Cardiac ventricle fibroblast (primary cell): ENCODE measurements around the gene RBL2. TPM values are rescaled to one million over a fixed set of nuclear protein-coding genes. Genes with fewer than 3 reads are reported as not detected.

Source experiments
- total RNA-seq: library from RNA; depleted of rRNA; stranded (reverse); fragments of >200 nt; gene quantifications from 2 replicates; pipeline ENCODE4 v1.2.3, GENCODE V29; 2015

Gene RBL2, protein sequence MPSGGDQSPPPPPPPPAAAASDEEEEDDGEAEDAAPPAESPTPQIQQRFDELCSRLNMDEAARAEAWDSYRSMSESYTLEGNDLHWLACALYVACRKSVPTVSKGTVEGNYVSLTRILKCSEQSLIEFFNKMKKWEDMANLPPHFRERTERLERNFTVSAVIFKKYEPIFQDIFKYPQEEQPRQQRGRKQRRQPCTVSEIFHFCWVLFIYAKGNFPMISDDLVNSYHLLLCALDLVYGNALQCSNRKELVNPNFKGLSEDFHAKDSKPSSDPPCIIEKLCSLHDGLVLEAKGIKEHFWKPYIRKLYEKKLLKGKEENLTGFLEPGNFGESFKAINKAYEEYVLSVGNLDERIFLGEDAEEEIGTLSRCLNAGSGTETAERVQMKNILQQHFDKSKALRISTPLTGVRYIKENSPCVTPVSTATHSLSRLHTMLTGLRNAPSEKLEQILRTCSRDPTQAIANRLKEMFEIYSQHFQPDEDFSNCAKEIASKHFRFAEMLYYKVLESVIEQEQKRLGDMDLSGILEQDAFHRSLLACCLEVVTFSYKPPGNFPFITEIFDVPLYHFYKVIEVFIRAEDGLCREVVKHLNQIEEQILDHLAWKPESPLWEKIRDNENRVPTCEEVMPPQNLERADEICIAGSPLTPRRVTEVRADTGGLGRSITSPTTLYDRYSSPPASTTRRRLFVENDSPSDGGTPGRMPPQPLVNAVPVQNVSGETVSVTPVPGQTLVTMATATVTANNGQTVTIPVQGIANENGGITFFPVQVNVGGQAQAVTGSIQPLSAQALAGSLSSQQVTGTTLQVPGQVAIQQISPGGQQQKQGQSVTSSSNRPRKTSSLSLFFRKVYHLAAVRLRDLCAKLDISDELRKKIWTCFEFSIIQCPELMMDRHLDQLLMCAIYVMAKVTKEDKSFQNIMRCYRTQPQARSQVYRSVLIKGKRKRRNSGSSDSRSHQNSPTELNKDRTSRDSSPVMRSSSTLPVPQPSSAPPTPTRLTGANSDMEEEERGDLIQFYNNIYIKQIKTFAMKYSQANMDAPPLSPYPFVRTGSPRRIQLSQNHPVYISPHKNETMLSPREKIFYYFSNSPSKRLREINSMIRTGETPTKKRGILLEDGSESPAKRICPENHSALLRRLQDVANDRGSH
- total RNA-seq, result 29.0 and 39.7 TPM in 2 replicates

DNA sequence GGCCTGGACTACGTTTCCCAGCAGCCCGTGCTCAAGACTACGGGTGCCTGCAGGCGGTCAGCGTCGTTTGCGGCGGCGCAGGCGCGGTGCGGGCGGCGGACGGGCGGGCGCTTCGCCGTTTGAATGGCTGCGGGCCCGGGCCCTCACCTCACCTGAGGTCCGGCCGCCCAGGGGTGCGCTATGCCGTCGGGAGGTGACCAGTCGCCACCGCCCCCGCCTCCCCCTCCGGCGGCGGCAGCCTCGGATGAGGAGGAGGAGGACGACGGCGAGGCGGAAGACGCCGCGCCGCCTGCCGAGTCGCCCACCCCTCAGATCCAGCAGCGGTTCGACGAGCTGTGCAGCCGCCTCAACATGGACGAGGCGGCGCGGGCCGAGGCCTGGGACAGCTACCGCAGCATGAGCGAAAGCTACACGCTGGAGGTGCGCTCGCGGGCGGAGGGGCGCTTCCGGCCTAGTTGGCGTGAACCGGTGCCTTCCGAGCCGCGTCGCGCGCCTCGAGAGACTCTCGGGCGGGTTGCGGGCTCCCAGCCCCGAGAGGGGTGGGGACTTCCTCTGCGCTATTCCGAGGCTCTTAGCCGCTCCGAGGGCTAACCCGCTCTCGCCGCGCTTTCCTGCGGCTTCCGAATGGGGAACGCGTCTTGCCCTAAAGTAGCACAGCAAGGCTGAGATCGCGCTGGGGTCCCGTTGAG is at the start of gene RBL2:
Gene RBL2 (plus strand): TSS at position 95 of the 689 bp plus-strand sequence. CDS start 86 bp downstream, at position 181.

DNA sequence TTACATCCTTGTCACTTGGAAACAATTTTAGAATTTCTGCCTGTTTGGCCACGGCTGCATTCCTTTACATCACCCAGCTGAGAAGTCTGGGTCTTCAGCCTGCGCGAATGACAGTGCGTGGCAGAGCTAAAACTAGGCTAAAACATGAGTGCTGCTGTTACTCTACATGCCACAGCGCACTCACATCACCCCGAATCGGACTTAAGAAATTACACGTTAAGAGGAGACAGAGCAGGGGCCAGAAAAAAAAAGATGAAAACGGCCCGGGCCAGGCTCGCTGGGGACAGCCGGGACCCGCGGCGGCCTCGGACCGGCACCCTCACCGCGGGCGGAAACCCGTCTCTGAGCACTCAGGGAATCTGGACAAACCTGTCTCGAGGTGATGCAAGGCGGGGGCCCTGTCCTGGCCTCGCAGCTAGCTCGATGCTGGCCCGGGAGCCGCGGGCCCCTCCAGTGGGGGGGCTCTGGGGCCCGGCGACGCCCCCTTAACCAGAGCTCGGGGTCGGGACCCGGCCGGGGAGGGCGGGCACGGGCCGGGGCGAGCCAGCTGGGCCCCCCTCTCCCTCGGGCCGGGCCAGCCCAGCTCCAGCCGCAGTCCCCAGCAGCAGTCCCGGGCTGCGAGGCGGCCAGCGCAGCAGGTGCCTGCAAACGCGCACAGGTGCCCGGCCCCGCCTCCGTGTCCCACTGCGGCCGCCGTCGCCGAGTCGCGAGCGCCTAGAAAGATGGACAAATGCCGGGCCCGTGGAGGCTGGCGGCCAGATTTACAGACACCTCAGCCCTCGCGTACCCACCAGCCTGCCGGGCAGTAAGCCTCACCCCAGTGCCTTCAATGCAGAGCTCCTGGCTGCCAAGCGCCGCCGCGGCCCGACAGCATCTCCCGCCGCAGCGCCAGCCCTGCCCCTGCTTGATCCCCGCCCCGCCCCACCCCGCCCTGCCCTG is 68.3 kb downstream of the RBL2 start, which contains the start of gene AKTIP:
Gene AKTIP (minus strand): TSS at position 879 of the 939 bp plus-strand sequence. CDS start 2,950 bp downstream, outside the sequence.

Other genes with a start within 250 kb of the RBL2 start
- gene AKTIP, start 68.7 kb downstream of the RBL2 start, total RNA-seq, result 21.0 and 23.8 TPM in 2 replicates